Measurements from ENCODE around the gene ITPK1. TPM values are rescaled to one million over a fixed set of nuclear protein-coding genes. Genes with fewer than 3 reads are reported as not detected.

Gene ITPK1
- total RNA-seq, 1 experiment from 2014 or later: 75.1 TPM

DNA sequence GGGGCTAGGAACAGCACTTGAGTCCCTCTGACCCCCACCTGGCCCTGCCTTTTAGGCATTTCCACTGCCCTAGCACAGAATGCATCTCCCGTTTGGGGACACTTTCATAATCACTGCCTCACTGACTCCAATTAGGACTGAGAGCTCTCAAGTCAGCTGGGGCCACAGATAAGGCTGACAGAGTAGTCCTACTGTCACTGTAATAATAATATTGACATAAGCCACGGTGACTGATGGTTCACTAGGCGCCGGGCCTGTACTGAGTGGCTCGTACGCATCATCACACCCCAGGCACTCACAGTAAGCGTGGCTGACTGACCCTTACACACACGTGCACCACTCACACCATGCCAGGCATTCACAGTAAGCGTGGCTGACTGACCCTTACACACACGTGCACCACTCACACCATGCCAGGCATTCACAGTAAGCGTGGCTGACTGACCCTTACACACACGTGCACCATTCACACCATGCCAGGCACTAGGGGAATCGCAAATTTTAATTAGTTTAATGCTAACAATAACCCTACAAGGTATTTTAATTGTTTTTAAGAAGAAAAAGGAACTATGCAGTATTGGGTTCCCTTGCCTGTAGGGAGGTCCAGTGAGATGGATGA is 105.1 kb downstream of the ITPK1 start:
- no peaks in the 10 kb centered on the region; the same call in 1 of the 2 replicates for H3K36me3 ChIP-seq (replicated peaks; ENCODE audit: control insufficient read depth, insufficient read depth, low read length)
- no peak overlapping the region for H3K4me3 ChIP-seq (ENCODE audit: insufficient read depth, low read depth, low read length)
- H3K27me3 ChIP-seq (ENCODE audit: control insufficient read depth, insufficient read depth, low read length): no peaks in the 10 kb centered on the region
- DNase-seq: no peak

DNA sequence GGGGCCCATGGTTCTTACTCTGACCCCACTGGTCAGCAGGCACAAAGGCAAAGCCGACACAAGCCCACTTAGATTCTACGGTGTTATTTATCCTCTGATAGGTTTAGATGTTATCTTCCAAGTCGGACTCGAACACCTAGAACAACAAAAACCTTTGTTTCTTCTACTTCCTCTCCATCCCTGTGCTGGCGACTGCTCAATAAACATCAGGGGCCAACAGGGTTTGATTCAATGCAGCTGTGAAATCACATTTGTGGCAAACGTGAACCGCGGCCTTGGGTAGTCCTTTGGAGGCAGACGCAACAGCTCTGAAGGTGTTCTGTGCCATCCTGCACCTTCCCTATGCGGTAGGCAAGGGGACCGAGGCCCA is 105.6 kb downstream of the ITPK1 start:
- Histone ChIP-seq H3K36me3 (replicated peaks; ENCODE audit: control insufficient read depth, insufficient read depth, low read length) (no peaks in the 10 kb centered on the region; the same call in 1 of the 2 replicates), H3K27me3 (ENCODE audit: control insufficient read depth, insufficient read depth, low read length) (no peaks in the 10 kb centered on the region), H3K4me3 (ENCODE audit: insufficient read depth, low read depth, low read length) (no peak overlapping the region)
- no peak for DNase-seq

DNA sequence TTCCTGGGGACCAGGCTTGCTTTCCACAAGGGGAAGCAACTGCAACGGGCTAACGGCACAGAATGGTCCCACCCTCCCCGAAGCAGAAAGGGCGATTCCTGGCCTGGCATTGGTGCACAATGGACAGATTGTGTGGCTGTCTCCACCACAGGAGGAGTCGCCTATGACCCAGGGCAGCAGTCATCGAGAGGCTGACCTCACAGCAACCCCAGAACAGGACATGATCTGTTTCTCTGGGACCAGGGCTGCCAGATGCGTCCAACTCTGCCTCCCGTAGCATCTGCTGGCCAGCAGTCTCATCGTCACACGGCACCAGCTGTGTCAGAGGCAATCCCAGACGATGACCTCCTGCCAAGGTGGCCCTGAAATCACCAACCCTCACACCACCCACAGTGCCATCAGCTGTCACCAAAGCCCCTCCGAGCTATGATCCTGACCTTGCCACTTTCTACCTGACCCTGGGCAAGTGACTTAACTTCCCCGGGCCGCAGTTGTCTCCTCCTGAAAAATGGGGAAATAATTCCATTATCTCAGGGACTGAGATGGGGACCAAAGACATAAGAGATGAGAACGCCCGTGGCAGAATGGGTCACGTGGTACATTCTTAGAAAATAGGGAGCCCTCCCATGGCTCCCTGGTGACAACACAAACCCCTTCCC is 106.1 kb downstream of the ITPK1 start:
- H3K4me3 ChIP-seq (ENCODE audit: insufficient read depth, low read depth, low read length): no peak overlapping the region
- DNase-seq: no peak

DNA sequence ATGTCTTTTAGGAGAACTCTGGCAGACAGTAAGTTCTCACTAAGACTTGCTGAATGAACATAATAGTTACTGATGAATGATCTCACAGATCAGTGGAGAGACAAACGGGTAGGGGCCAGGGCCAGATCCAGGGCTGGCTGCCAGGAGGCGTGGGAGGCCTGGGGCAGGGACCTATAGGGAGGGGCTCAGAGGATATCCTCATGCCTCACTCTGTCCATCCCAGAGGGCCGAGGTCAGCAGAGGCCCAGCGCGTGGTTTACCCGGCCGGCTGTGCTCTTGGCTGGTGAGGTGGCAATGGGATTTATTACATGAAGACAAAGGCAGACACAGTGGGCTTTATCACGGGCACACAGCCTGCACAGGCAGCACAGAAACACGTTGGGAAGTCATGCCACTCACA is 107.3 kb downstream of the ITPK1 start:
- no peaks in the 10 kb centered on the region for H3K27me3 ChIP-seq (ENCODE audit: control insufficient read depth, insufficient read depth, low read length)
- no peaks in the 10 kb centered on the region; the same call in 1 of the 2 replicates for H3K36me3 ChIP-seq (replicated peaks; ENCODE audit: control insufficient read depth, insufficient read depth, low read length)
- no peak for DNase-seq
- no peak overlapping the region for H3K4me3 ChIP-seq (ENCODE audit: insufficient read depth, low read depth, low read length)

More for the DNA sequence above, 106.1 kb downstream of the ITPK1 start:
- Histone ChIP-seq H3K36me3 (replicated peaks; ENCODE audit: control insufficient read depth, insufficient read depth, low read length) (no peaks in the 10 kb centered on the region; the same call in 1 of the 2 replicates), H3K27me3 (ENCODE audit: control insufficient read depth, insufficient read depth, low read length) (no peaks in the 10 kb centered on the region)

DNA sequence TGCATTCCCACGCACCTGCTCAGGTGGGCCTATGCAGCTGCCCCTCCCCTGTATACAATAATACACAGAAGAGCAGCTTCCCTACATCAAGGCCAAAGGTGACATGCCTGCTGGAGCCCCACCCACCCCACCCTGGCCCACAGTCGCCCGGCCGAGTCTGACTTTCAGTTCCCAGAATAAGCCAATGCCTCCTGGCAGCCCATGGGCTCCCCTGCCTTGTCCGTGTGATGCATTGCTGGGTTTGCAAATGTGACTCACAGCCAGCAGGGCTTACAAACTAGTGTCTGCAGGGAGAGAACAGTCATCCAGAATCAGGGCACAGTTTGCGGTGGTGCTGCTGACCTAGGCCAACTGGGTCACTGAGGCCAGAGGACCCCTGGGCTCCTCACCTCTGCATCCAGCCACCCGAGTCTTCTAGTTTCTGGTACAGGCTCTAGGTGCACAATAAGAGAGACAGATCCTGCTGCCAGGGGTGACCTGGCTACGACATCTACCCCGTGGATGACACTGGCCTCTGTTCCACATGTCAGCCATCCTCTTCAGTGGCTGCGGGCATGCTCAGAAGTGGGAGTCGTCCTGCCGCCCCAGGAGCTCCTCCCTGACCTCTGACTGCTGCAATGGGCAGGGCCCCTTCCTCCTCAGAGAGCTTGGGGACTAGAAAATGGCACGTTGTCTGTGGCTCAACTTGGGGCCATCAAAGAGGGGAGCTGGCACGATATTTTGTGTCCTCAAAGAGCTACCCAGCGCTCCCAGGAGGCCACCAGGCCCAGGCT is 108.3 kb downstream of the ITPK1 start:
- H3K27me3 ChIP-seq (ENCODE audit: control insufficient read depth, insufficient read depth, low read length): no peaks in the 10 kb centered on the region
- no peak overlapping the region for H3K4me3 ChIP-seq (ENCODE audit: insufficient read depth, low read depth, low read length)
- no peaks in the 10 kb centered on the region; the same call in 1 of the 2 replicates for H3K36me3 ChIP-seq (replicated peaks; ENCODE audit: control insufficient read depth, insufficient read depth, low read length)
- DNase-seq: no peak

DNA sequence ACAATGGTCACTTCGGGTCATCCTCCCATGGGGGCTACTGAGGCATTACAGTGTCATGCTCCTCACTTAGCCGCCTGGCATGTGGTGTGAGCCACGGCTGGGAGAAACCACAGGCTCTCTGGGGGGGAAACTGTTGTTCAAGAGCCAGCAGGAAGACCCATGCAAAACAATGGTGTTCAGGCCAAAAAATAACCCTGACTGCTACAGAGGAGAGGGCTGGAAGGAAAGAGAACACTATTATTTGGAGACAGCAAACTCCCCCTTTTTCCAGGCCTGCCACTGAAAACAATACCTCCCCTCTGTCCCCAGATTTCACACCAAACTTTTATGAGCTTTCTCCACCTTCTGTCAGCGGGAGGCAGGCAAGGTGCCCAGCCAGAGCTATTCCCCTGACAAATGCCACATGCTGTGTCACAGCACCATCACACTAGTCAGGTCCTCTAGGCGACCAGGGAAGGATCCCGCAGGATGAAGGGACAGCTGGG is 109.1 kb downstream of the ITPK1 start:
- Histone ChIP-seq H3K27me3 (ENCODE audit: control insufficient read depth, insufficient read depth, low read length) (no peaks in the 10 kb centered on the region), H3K36me3 (replicated peaks; ENCODE audit: control insufficient read depth, insufficient read depth, low read length) (no peaks in the 10 kb centered on the region; the same call in 1 of the 2 replicates), H3K4me3 (ENCODE audit: insufficient read depth, low read depth, low read length) (no peak overlapping the region)
- no peak for DNase-seq

DNA sequence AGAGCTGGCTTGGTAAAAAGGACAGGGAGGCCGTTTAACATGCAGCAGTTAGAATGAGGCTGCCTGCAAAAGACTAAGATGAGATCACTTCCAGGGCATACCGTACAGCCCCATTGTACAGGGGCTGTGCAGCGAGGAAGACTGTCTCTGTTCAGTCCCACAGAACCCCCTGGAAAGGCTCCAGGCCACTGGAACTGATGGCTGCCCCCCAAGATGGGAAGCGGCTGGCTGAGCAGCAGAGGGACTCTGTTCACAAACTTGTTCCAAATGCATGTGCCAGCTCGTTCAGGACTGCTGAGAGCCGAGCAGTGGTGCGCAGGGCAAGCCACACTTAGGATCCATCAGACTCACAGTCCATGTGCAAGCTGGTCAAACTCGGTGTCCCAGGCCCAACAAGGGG is 109.9 kb downstream of the ITPK1 start:
- Histone ChIP-seq H3K27me3 (ENCODE audit: control insufficient read depth, insufficient read depth, low read length) (no peaks in the 10 kb centered on the region), H3K4me3 (ENCODE audit: insufficient read depth, low read depth, low read length) (no peak overlapping the region), H3K36me3 (replicated peaks; ENCODE audit: control insufficient read depth, insufficient read depth, low read length) (no peaks in the 10 kb centered on the region; the same call in 1 of the 2 replicates)
- DNase-seq: no peak

DNA sequence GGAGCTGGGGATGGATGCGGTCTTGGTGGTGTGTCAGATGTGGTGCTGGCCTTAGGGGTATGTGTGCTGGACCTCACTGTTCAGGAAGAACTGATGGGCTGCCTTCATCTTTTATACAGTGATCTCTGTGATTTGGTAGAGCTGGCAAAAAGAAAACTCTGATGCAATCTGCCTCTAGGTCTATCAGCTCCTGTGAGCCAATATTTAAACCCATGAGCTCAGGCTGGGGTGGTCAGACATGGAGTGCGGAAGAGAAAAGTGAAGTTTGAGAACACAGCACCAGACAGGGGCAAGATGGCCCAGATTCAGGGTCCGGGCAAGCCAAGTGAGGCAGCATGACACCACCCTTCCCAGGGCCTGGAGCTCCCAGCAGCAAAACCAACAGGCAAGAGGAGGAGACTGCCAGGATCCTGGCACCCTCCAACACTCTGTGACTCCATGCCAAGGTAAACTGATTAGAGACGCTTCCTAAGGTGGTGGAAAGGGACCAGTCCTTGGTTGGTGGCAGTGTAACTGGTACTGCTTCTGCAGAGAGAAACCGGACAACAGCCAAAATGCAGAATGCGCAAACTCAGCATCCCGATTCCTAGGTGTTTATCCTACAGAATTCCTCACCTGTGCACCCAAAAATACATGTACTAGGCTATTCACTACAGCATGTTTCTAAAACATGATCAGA is 110.5 kb downstream of the ITPK1 start:
- DNase-seq: no peak
- Histone ChIP-seq H3K4me3 (ENCODE audit: insufficient read depth, low read depth, low read length) (no peak overlapping the region), H3K36me3 (replicated peaks; ENCODE audit: control insufficient read depth, insufficient read depth, low read length) (no peaks in the 10 kb centered on the region; the same call in 1 of the 2 replicates), H3K27me3 (ENCODE audit: control insufficient read depth, insufficient read depth, low read length) (no peaks in the 10 kb centered on the region)

DNA sequence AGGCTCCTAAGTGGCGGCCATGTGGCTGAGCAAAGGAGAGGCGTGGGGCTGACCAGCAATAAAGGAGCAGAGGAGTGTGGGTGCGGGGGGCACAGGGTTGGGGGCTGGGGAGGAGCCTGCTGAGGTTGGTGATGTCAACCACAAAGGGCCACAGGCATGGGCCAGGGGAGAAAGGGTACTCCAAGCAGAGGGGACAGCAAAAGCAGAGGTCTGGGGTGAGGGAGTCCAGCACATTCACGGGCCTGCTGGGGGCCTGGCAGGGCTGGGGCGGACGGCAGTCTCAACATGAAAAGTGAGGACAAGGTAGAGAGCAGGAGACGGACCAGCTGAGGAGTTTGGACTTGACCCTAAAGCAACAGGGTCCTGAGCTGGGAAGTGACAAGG is 111.0 kb downstream of the ITPK1 start:
- no peaks in the 10 kb centered on the region; the same call in 1 of the 2 replicates for H3K36me3 ChIP-seq (replicated peaks; ENCODE audit: control insufficient read depth, insufficient read depth, low read length)
- no peaks in the 10 kb centered on the region for H3K27me3 ChIP-seq (ENCODE audit: control insufficient read depth, insufficient read depth, low read length)
- no peak overlapping the region for H3K4me3 ChIP-seq (ENCODE audit: insufficient read depth, low read depth, low read length)
- no peak for DNase-seq

DNA sequence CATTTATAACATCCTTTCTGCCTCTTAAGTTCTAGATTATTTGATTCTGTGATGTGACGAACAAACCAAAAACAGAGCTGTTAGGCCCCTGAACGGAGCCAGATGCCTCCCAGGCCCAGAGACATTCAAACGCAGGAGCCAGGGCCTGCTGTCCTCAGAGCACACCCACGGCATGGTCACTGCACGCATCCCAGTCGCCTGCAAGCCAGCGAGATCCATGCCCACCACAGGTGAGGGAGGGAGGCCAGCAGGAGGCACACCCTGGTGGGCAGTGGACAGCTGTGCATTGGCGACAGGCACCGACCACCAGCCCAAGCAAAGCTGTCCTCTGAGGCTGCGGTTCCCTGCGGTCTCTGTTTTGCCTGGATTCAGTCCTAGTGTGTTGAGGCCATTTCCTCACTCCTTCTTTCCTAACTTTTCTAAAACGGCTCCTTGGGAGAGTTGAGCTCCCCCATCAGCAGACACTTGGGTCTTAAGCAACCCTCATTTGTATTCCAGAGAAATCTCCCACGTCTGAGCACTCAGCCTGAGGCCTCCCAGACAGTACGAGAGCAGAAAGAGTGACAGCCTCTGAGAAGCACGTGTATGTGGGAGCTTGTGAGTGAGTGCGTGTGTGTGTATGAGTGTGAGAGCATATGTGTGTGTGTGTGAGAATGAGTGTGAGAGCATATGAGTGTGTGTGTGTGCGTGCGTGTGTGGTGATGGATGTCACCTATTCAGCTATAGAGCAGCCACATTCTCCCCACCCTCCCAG is 111.6 kb downstream of the ITPK1 start:
- Histone ChIP-seq H3K27me3 (ENCODE audit: control insufficient read depth, insufficient read depth, low read length) (no peaks in the 10 kb centered on the region), H3K4me3 (ENCODE audit: insufficient read depth, low read depth, low read length) (no peak overlapping the region), H3K36me3 (replicated peaks; ENCODE audit: control insufficient read depth, insufficient read depth, low read length) (no peaks in the 10 kb centered on the region; the same call in 1 of the 2 replicates)
- no peak for DNase-seq

DNA sequence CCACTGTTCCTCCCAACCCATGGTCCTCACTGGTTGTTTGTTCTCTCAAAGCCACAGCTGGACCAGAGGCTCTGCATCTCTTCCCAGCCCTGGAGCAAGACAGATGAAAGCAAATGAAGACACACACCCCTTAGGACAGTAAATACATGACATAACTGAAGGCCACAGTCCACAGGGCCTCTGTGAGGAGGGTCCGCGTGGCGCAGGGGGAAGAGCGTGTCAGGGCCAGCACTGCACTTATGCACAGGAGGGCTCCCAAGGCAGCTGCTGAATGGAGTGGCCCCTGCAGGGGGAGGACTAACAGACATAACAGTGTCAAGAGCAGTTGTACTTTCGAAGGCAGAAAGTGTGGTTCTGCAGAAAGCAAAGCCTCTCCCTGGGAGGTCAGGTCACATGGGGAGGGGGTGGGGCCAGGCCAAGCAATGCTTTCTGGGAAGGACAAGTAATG is 112.8 kb downstream of the ITPK1 start:
- no peaks in the 10 kb centered on the region for H3K27me3 ChIP-seq (ENCODE audit: control insufficient read depth, insufficient read depth, low read length)
- DNase-seq: no peak
- H3K36me3 ChIP-seq (replicated peaks; ENCODE audit: control insufficient read depth, insufficient read depth, low read length): no peaks in the 10 kb centered on the region
- no peak overlapping the region for H3K4me3 ChIP-seq (ENCODE audit: insufficient read depth, low read depth, low read length)

DNA sequence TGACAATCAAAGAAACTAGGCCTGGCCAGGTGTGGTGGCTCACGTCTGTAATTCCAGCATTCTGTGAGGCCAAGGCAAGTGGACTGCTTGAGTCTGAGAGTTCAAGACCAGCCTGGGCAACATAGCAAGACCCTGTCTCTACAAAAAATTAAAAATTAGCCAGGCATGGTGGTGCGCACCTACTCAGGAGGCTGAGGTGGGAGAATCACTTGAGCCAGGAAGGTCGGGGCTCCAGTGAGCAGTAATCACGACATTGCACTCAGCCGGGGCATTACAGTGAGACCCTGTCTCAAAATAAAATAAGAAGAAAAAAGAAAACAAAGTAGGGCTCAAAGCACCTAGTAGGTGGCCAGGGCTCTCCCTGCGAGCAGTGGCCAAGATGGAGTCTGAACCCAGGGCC is 113.7 kb downstream of the ITPK1 start:
- Histone ChIP-seq H3K4me3 (ENCODE audit: insufficient read depth, low read depth, low read length) (no peak overlapping the region), H3K36me3 (replicated peaks; ENCODE audit: control insufficient read depth, insufficient read depth, low read length) (no peaks in the 10 kb centered on the region), H3K27me3 (ENCODE audit: control insufficient read depth, insufficient read depth, low read length) (no peaks in the 10 kb centered on the region)
- no peak for DNase-seq

DNA sequence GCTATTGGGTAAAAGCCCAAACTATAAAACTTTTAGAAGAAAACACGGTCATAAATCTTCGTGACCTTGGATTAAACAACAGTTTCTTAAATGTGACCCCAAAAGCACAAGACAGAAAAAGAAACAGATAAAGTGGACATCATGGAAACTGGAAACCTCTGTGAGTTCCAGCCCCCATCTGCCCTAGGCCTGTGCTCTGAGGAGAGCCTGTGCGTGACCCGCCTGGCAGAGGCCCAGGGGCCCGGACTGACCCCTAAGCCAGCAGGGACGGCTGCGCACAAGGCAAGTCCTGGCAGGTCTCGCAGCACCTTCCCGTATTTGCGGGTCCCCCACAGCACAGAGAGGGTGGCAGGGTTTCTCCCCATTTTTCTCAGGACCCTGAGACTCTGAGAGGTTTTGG is 116.8 kb downstream of the ITPK1 start:
- Histone ChIP-seq H3K27me3 (ENCODE audit: control insufficient read depth, insufficient read depth, low read length) (no peaks in the 10 kb centered on the region), H3K4me3 (ENCODE audit: insufficient read depth, low read depth, low read length) (no peak overlapping the region), H3K36me3 (replicated peaks; ENCODE audit: control insufficient read depth, insufficient read depth, low read length) (no peaks in the 10 kb centered on the region; the same call in 1 of the 2 replicates)
- DNase-seq: no peak
